Liver (tissue), 9 donors: ENCODE measurements around the gene NFIB. TPM values are rescaled to one million over a fixed set of nuclear protein-coding genes. Genes with fewer than 3 reads are reported as not detected.

Experiments used
- DNase-seq: peaks from one replicate; pipeline ENCODE4 v3.0.0-alpha.2; 2017; ENCODE audit warnings: low spot score
- H3K27ac ChIP-seq, 2 donors: one replicate each; pipeline ENCODE4 v1.7.0; 2013; ENCODE audit warnings: inconsistent platforms in 2 of 2, low read length in 2 of 2, control low read depth in 1 of 2, low read depth in 1 of 2, mild to moderate bottlenecking in 1 of 2
- H3K27me3 ChIP-seq, 4 donors: one replicate each; pipeline versions ENCODE4 v1.6.1 to v1.7.0; 2013; ENCODE audit warnings: low read length in 3 of 4, inconsistent platforms in 1 of 4, mild to moderate bottlenecking in 1 of 4, moderate library complexity in 1 of 4; ENCODE audit not compliant: control insufficient read depth in 4 of 4, insufficient read depth in 4 of 4
- H3K36me3 ChIP-seq, 4 donors: one replicate each; pipeline versions ENCODE4 v1.6.1 to v1.7.0; 2013; ENCODE audit warnings: low read length in 3 of 4, mild to moderate bottlenecking in 3 of 4, low read depth in 1 of 4, moderate library complexity in 1 of 4; ENCODE audit not compliant: control insufficient read depth in 4 of 4, insufficient read depth in 3 of 4
- H3K4me1 ChIP-seq, 4 donors: one replicate each; pipeline versions ENCODE4 v1.6.1 to v1.7.0; 2013; ENCODE audit warnings: low read length in 3 of 4, mild to moderate bottlenecking in 3 of 4, moderate library complexity in 1 of 4; ENCODE audit not compliant: control insufficient read depth in 4 of 4, insufficient read depth in 4 of 4
- H3K4me3 ChIP-seq, 3 donors: one replicate each; pipeline versions ENCODE4 v1.6.1 to v1.7.0; 2013; ENCODE audit warnings: low read length in 3 of 3, control low read depth in 1 of 3, low read depth in 1 of 3, mild to moderate bottlenecking in 1 of 3
- H3K9ac ChIP-seq, 2 donors: one replicate each; pipeline ENCODE4 v1.7.0; 2013; ENCODE audit warnings: low read length in 2 of 2, mild to moderate bottlenecking in 2 of 2, moderate library complexity in 2 of 2, control low read depth in 1 of 2, low read depth in 1 of 2
- H3K9me3 ChIP-seq, 4 donors: one replicate each; pipeline versions ENCODE4 v1.6.1 to v1.7.0; 2013; ENCODE audit warnings: low read length in 3 of 4; ENCODE audit not compliant: control insufficient read depth in 4 of 4
- ATF3 ChIP-seq: IDR thresholded peaks from 2 replicates; pipeline ENCODE4 v1.6.1; 2016; ENCODE audit warnings: antibody characterized with exemption
- CTCF ChIP-seq: fragments of 150-350 bp; IDR thresholded peaks from 2 replicates; pipeline ENCODE4 v1.5.1; 2017; ENCODE audit warnings: improper control_type of control experiment, low read depth, low read length; ENCODE audit not compliant: missing input control
- EGR1 ChIP-seq, 2 donors: IDR thresholded peaks; 2 replicates each; pipeline ENCODE4 v1.6.1; 2016 to 2018; ENCODE audit warnings: antibody characterized with exemption in 2 of 2, low read depth in 2 of 2
- FOXA1 ChIP-seq: IDR thresholded peaks from 2 replicates; pipeline ENCODE4 v1.6.1; 2016; ENCODE audit warnings: antibody characterized with exemption
- FOXA2 ChIP-seq: IDR thresholded peaks from 2 replicates; pipeline ENCODE4 v1.6.1; 2016; ENCODE audit warnings: antibody characterized with exemption
- GABPA ChIP-seq, 2 donors: IDR thresholded peaks in 1 of 2; conservative IDR thresholded peaks in 1 of 2; 2 replicates each; pipeline ENCODE4 v1.6.1; 2016; ENCODE audit warnings: antibody characterized with exemption in 2 of 2, mild to moderate bottlenecking in 1 of 2, moderate library complexity in 1 of 2
- HNF4A ChIP-seq, 2 donors: conservative IDR thresholded peaks; 2 replicates each; pipeline ENCODE4 v1.6.1; 2016; ENCODE audit warnings: antibody characterized with exemption in 2 of 2, mild to moderate bottlenecking in 2 of 2
- HNF4G ChIP-seq: IDR thresholded peaks from 2 replicates; pipeline ENCODE4 v1.6.1; 2016; ENCODE audit warnings: antibody characterized with exemption
- JUND ChIP-seq, 2 donors: IDR thresholded peaks; 2 replicates each; pipeline ENCODE4 v1.6.1; 2016; ENCODE audit warnings: antibody characterized with exemption in 2 of 2
- NR2F2 ChIP-seq: IDR thresholded peaks from 2 replicates; pipeline ENCODE4 v1.6.1; 2016; ENCODE audit warnings: antibody characterized with exemption
- RAD21 ChIP-seq, 2 donors: IDR thresholded peaks; 2 replicates each; pipeline ENCODE4 v1.6.1; 2016; ENCODE audit warnings: antibody characterized with exemption in 2 of 2, mild to moderate bottlenecking in 2 of 2
- RXRA ChIP-seq, 2 donors: IDR thresholded peaks; 2 replicates each; pipeline ENCODE4 v1.6.1; 2017 to 2018; ENCODE audit warnings: antibody characterized with exemption in 2 of 2, mild to moderate bottlenecking in 1 of 2
- SP1 ChIP-seq: IDR thresholded peaks from 2 replicates; pipeline ENCODE4 v1.6.1; 2018; ENCODE audit warnings: antibody characterized with exemption, mild to moderate bottlenecking
- TAF1 ChIP-seq: conservative IDR thresholded peaks from 2 replicates; pipeline ENCODE4 v1.6.1; 2016; ENCODE audit warnings: antibody characterized with exemption, mild to moderate bottlenecking
- YY1 ChIP-seq: IDR thresholded peaks from 2 replicates; pipeline ENCODE4 v1.6.1; 2016; ENCODE audit warnings: antibody characterized with exemption, mild to moderate bottlenecking
- WGBS: extraction: QIAGEN DNeasy Blood & Tissue Kit; methylation state at CpG from one replicate; pipeline ENCODE4 v1.1.7; 2013; 5-methylcytosine and 5-hydroxymethylcytosine counted together
- polyA plus RNA-seq, 2 donors: library from polyadenylated mRNA; stranded (reverse) in 1 of 2; unstranded in 1 of 2; fragments of 200-250 nt in 1 of 2; fragments of >200 nt in 1 of 2; fragmentation: Nextera tagmentation in 1 of 2; extraction: Ambion mirVana in 1 of 2; gene quantifications; one replicate each; pipeline versions ENCODE4 v1.2.1 to v1.2.3, GENCODE V29; 2013 to 2015
- total RNA-seq, 2 donors: library from RNA; depleted of rRNA; stranded (reverse); fragments of >200 nt; gene quantifications; one replicate each; pipeline ENCODE4 v1.2.3, GENCODE V29; 2014
- TF ChIP-seq, protein P1 (sequence below): IDR thresholded peaks from 2 replicates; pipeline ENCODE4 v1.6.1; 2016; ENCODE audit warnings: antibody characterized with exemption
- TF ChIP-seq, protein P2 (sequence below): IDR thresholded peaks from 2 replicates; pipeline ENCODE4 v1.6.1; 2016; ENCODE audit warnings: antibody characterized with exemption
- TF ChIP-seq, protein P3 (sequence below): IDR thresholded peaks from 2 replicates; pipeline ENCODE4 v1.6.1; 2016; ENCODE audit warnings: antibody characterized with exemption, mild to moderate bottlenecking
- donor health status: healthy.
- donor health status: healthy.
- donor health status: healthy.
- donor health status: healthy.
- donor health status: healthy.

NFIB gene
- total and polyA plus RNA-seq, 4 donors = 3.2 to 23.2 (median 8.0) TPM

DNA sequence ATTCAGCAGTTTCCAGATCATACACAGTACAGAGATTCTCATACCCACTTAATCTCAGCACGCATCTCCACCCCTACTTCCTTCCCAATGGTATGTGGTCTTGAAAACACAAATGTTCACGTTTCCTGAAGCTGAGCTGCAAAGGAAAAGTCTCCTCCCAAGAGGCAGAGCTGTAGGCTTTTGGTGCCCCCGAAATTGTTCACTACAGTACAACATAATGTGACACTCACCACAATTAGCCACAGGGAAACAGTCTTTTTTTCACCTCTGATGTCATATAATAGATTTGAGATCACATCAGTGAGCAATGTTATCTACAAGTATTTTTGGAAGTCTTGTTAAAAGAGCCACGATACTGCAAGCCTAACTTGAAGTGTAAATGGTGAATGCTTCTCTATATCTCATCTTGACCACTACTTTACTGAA is 40.2 kb downstream of the NFIB start:
- no peaks in the 10 kb centered on the region for H3K27me3 ChIP-seq
- 57% methylated on average over 4 of the region's 4 CpGs for WGBS
- H3K27ac ChIP-seq = no peak overlapping the region
- no peak overlapping the region for H3K9ac ChIP-seq
- no peaks in the 10 kb centered on the region for H3K9me3 ChIP-seq
- peaks cover 6 to 63% (median 40%) of the 10 kb centered on the region in 4 donors for H3K4me1 ChIP-seq
- no peak for TF ChIP-seq NR2F2
- no peak for TF ChIP-seq YY1
- TF ChIP-seq, protein P1, sequence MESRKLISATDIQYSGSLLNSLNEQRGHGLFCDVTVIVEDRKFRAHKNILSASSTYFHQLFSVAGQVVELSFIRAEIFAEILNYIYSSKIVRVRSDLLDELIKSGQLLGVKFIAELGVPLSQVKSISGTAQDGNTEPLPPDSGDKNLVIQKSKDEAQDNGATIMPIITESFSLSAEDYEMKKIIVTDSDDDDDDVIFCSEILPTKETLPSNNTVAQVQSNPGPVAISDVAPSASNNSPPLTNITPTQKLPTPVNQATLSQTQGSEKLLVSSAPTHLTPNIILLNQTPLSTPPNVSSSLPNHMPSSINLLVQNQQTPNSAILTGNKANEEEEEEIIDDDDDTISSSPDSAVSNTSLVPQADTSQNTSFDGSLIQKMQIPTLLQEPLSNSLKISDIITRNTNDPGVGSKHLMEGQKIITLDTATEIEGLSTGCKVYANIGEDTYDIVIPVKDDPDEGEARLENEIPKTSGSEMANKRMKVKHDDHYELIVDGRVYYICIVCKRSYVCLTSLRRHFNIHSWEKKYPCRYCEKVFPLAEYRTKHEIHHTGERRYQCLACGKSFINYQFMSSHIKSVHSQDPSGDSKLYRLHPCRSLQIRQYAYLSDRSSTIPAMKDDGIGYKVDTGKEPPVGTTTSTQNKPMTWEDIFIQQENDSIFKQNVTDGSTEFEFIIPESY = no peak
- no peak for TF ChIP-seq ATF3
- TF ChIP-seq FOXA2 = no peak
- no peak for TF ChIP-seq SP1
- TF ChIP-seq HNF4A (conservative IDR thresholded peaks at IDR 0.05) = no peak
- no peak for TF ChIP-seq EGR1 (IDR thresholded peaks at IDR 0.05; ENCODE audit: low read depth in 2 of 2)
- TF ChIP-seq, protein P2, sequence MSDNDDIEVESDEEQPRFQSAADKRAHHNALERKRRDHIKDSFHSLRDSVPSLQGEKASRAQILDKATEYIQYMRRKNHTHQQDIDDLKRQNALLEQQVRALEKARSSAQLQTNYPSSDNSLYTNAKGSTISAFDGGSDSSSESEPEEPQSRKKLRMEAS = no peak
- TF ChIP-seq GABPA (IDR thresholded peaks at IDR 0.05 in 1 of 2, conservative IDR thresholded peaks at IDR 0.05 in 1 of 2) = no peak
- no peak for TF ChIP-seq CTCF
- TF ChIP-seq FOXA1 = no peak
- no peak for TF ChIP-seq HNF4G
- no peak for TF ChIP-seq RAD21 (IDR thresholded peaks at IDR 0.05)
- TF ChIP-seq RXRA (IDR thresholded peaks at IDR 0.05) = no peak
- no peak overlapping the region for H3K4me3 ChIP-seq
- no peaks in the 10 kb centered on the region for H3K36me3 ChIP-seq
- no peak for DNase-seq

DNA sequence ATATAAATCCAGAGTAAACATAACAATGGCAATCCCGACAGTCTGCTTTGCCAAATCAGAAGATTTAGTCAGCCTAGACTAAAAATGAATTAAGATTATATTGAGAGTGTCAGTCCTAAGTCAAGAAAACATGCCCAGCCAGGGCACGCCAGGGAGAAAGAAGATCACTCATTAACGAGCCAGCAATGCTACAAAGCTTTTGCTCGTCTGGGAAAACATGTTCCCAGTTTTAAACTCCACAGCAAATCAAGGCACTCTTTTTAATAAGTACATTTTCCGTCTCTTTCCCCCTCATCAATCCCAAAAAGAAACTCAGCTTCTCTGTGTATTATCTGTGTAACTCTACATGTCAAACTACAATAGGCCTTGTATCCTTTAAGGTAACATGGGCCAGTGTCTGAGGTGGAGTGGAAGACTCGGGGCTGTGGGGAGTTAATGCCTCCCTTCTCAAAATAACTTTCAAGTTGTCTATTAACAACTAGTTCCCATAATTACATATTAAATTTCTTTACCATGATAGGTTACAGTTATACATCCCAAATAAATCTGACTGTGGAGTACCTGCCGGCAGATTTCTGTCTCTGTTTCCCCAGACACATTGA is 40.9 kb downstream of the NFIB start:
- H3K27ac ChIP-seq = peak overlapping the region; percentile 28 to 48
- peaks cover 6 to 62% (median 40%) of the 10 kb centered on the region in 4 donors for H3K4me1 ChIP-seq
- no peaks in the 10 kb centered on the region for H3K36me3 ChIP-seq
- H3K9me3 ChIP-seq = no peaks in the 10 kb centered on the region
- no peaks in the 10 kb centered on the region for H3K27me3 ChIP-seq
- 32% methylated on average over 7 of the region's 7 CpGs for WGBS
- H3K4me3 ChIP-seq = no peak overlapping the region
- DNase-seq = no peak
- peak overlapping the region in 1 of 2 donors; percentile 42 for H3K9ac ChIP-seq
- no peak for TF ChIP-seq TAF1
- no peak for TF ChIP-seq CTCF
- TF ChIP-seq NR2F2 = no peak
- no peak for TF ChIP-seq RXRA (IDR thresholded peaks at IDR 0.05)
- no peak for TF ChIP-seq ATF3
- no peak for TF ChIP-seq FOXA2
- TF ChIP-seq, protein P3, sequence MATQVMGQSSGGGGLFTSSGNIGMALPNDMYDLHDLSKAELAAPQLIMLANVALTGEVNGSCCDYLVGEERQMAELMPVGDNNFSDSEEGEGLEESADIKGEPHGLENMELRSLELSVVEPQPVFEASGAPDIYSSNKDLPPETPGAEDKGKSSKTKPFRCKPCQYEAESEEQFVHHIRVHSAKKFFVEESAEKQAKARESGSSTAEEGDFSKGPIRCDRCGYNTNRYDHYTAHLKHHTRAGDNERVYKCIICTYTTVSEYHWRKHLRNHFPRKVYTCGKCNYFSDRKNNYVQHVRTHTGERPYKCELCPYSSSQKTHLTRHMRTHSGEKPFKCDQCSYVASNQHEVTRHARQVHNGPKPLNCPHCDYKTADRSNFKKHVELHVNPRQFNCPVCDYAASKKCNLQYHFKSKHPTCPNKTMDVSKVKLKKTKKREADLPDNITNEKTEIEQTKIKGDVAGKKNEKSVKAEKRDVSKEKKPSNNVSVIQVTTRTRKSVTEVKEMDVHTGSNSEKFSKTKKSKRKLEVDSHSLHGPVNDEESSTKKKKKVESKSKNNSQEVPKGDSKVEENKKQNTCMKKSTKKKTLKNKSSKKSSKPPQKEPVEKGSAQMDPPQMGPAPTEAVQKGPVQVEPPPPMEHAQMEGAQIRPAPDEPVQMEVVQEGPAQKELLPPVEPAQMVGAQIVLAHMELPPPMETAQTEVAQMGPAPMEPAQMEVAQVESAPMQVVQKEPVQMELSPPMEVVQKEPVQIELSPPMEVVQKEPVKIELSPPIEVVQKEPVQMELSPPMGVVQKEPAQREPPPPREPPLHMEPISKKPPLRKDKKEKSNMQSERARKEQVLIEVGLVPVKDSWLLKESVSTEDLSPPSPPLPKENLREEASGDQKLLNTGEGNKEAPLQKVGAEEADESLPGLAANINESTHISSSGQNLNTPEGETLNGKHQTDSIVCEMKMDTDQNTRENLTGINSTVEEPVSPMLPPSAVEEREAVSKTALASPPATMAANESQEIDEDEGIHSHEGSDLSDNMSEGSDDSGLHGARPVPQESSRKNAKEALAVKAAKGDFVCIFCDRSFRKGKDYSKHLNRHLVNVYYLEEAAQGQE = no peak
- TF ChIP-seq EGR1 (IDR thresholded peaks at IDR 0.05; ENCODE audit: low read depth in 2 of 2) = no peak
- TF ChIP-seq HNF4G = no peak
- TF ChIP-seq JUND (IDR thresholded peaks at IDR 0.05) = no peak
- TF ChIP-seq FOXA1 = no peak
- no peak for TF ChIP-seq GABPA (IDR thresholded peaks at IDR 0.05 in 1 of 2, conservative IDR thresholded peaks at IDR 0.05 in 1 of 2)
- TF ChIP-seq RAD21 (IDR thresholded peaks at IDR 0.05) = no peak
- no peak for TF ChIP-seq HNF4A (conservative IDR thresholded peaks at IDR 0.05)
- TF ChIP-seq, protein P2 = no peak
- TF ChIP-seq SP1 = no peak
